Measurements from ENCODE around the gene RELL1. TPM values are rescaled to one million over a fixed set of nuclear protein-coding genes. Genes with fewer than 3 reads are reported as not detected.

The RELL1 gene
- total RNA-seq, 6 experiments from 2014 or later, result 20.4 to 31.3 (median 28.9) TPM

DNA sequence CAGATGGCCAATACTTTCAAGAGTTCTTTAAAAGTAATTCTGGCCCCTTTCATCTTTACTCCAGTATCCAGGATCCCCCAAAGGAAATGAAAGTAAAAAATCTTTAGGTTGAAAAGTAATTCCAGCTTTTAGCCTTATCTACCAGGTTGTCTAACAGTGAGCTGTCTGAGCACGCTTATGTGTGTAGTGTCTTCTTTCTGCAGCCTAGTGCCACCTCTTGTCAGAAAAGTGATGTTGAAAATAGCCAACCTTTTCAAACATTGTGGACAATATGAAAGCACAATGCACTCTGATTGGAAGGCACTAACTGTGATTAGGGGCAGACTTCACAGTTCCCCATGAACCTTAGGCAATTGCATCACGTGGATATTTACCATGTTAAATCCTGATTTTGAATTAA lies 92.1 kb downstream of the RELL1 start:
- no peaks in the 10 kb centered on the region for H3K9me3 Mint-ChIP-seq

DNA sequence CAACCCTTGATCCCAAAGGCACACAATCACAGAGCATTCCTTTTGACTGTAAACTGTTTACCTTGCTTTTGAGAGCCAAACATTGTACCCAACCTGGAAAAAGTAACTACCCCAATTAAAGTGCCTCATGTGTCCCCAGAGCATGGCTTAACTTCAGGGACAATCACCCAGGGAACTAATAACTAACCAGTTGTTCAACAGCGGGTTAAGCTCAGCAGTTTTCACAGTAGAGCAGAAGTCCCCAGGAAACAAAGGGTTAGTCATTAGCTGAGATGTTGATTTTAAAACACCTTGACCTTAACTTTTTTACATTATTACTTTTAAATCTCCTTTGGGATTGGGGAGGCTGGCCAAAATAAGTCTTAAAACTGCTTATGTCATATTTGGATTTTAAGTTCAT lies 94.8 kb downstream of the RELL1 start:
- TF ChIP-seq, protein P1, sequence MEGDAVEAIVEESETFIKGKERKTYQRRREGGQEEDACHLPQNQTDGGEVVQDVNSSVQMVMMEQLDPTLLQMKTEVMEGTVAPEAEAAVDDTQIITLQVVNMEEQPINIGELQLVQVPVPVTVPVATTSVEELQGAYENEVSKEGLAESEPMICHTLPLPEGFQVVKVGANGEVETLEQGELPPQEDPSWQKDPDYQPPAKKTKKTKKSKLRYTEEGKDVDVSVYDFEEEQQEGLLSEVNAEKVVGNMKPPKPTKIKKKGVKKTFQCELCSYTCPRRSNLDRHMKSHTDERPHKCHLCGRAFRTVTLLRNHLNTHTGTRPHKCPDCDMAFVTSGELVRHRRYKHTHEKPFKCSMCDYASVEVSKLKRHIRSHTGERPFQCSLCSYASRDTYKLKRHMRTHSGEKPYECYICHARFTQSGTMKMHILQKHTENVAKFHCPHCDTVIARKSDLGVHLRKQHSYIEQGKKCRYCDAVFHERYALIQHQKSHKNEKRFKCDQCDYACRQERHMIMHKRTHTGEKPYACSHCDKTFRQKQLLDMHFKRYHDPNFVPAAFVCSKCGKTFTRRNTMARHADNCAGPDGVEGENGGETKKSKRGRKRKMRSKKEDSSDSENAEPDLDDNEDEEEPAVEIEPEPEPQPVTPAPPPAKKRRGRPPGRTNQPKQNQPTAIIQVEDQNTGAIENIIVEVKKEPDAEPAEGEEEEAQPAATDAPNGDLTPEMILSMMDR (IDR thresholded peaks at IDR 0.05), result no peak
- no peak overlapping the region for H3K4me3 Mint-ChIP-seq
- H3K36me3 Mint-ChIP-seq (ENCODE audit: low read depth), result no peaks in the 10 kb centered on the region
- DNase-seq, result no peak
- H3K4me1 Mint-ChIP-seq (ENCODE audit: low read depth), result no peaks in the 10 kb centered on the region
- H3K27me3 Mint-ChIP-seq (ENCODE audit: insufficient read depth), result peaks cover 6% of the 10 kb centered on the region; the same call in 1 of the 2 replicates
- H3K9me3 Mint-ChIP-seq, result no peaks in the 10 kb centered on the region
- H3K27ac Mint-ChIP-seq, result no peak overlapping the region

More for the DNA sequence above, 92.1 kb downstream of the RELL1 start:
- H3K4me1 Mint-ChIP-seq (ENCODE audit: low read depth), result peaks cover 8% of the 10 kb centered on the region
- H3K27me3 Mint-ChIP-seq (ENCODE audit: insufficient read depth), result peaks cover 6% of the 10 kb centered on the region; the same call in 1 of the 2 replicates
- H3K27ac Mint-ChIP-seq, result no peak overlapping the region
- no peaks in the 10 kb centered on the region for H3K36me3 Mint-ChIP-seq (ENCODE audit: low read depth)
- no peak for DNase-seq
- TF ChIP-seq, protein P1 (IDR thresholded peaks at IDR 0.05), result 0 out of 2 replicates have a peak, but pooled peaks have one; percentile 8
- H3K4me3 Mint-ChIP-seq, result no peak overlapping the region

DNA sequence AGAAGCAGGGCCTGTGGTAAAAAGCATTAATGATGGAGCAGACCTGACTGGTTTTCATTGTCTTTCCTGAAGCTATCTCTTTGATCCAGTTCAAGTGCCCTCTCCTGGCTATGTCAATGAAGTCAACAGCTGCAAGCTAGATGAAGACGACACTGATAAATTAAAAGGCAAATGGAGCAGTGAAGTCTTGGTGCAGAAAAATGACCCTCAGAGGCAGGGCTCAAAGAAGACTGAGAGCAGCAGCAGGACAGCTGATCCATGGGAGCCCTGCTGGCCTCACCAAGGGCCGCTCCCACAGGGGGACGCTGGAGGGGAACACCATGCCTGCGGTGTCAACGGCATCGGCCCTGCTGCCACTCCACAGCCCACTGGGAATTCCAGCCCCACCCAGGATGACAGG lies 96.2 kb downstream of the RELL1 start:
- no peaks in the 10 kb centered on the region for H3K4me1 Mint-ChIP-seq (ENCODE audit: low read depth)
- H3K27ac Mint-ChIP-seq, result no peak overlapping the region
- TF ChIP-seq, protein P1 (IDR thresholded peaks at IDR 0.05), result no peak
- peaks cover 6% of the 10 kb centered on the region; the same call in 1 of the 2 replicates for H3K27me3 Mint-ChIP-seq (ENCODE audit: insufficient read depth)
- H3K9me3 Mint-ChIP-seq, result no peaks in the 10 kb centered on the region
- no peak overlapping the region for H3K4me3 Mint-ChIP-seq
- no peak for DNase-seq
- no peaks in the 10 kb centered on the region for H3K36me3 Mint-ChIP-seq (ENCODE audit: low read depth)

DNA sequence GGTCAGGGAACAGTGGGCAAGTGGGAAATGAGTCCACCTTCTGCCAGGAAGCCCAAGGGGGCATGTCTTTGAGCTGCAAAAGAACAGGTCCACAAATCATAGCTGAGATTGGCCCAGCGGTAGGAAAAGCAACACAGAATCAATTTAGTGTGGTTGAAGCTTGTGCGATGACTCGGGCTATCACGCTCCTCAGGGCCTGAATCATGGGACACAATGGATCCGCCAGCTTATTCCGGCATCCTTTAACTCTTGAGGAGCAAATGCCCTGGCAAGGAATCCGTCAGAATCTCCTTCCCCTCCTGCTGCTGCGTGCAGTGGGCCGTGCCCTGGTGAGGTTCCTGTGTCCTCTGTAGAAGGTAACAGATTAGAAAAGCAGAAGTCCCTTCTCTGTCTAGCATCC lies 98.0 kb downstream of the RELL1 start:
- H3K36me3 Mint-ChIP-seq (ENCODE audit: low read depth), result no peaks in the 10 kb centered on the region
- no peaks in the 10 kb centered on the region for H3K4me1 Mint-ChIP-seq (ENCODE audit: low read depth)
- TF ChIP-seq, protein P1 (IDR thresholded peaks at IDR 0.05), result no peak
- H3K27me3 Mint-ChIP-seq (ENCODE audit: insufficient read depth), result peaks cover 10% of the 10 kb centered on the region; the same call in 1 of the 2 replicates
- H3K4me3 Mint-ChIP-seq, result no peak overlapping the region
- DNase-seq, result no peak
- H3K27ac Mint-ChIP-seq, result no peak overlapping the region
- H3K9me3 Mint-ChIP-seq, result no peaks in the 10 kb centered on the region

DNA sequence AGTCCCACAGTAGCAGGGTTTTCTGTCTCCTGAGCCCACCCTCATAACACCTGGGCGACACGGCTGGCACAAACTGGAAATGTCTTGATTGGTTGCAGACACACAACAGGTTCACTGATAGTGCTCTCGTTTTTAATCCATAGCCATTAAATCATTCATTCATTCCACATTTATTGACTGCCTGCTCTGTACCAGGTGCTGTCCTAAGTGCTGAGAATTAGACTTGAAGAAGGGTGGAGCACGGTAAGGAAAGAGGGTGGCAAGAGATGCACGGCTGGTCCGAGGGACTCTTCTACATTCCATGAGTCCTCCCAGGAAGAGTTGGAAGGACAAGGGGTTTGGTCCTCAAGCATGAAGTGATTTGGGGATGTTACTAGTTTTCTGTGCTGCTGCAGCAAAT lies 100.0 kb downstream of the RELL1 start:
- peaks cover 10% of the 10 kb centered on the region; the same call in 1 of the 2 replicates for H3K27me3 Mint-ChIP-seq (ENCODE audit: insufficient read depth)
- H3K4me3 Mint-ChIP-seq, result no peak overlapping the region
- H3K27ac Mint-ChIP-seq, result no peak overlapping the region
- TF ChIP-seq, protein P1 (IDR thresholded peaks at IDR 0.05), result no peak
- H3K36me3 Mint-ChIP-seq (ENCODE audit: low read depth), result no peaks in the 10 kb centered on the region
- no peaks in the 10 kb centered on the region for H3K9me3 Mint-ChIP-seq
- no peak for DNase-seq
- no peaks in the 10 kb centered on the region for H3K4me1 Mint-ChIP-seq (ENCODE audit: low read depth)

All from HFFc6 (cell line).